WTC11 (cell line): Measurements from ENCODE around the gene P2RX2.

Source experiments
- CTCF ChIP-seq: fragments of 200-600 bp; IDR thresholded peaks from 2 replicates; pipeline ENCODE4 v1.8.0; 2022; ENCODE audit warnings: antibody characterized with exemption
- ESRRA ChIP-seq: sonication (generic); formaldehyde crosslinking; IDR thresholded peaks from 2 replicates; pipeline ENCODE4 v1.8.1; 2022; ENCODE audit warnings: mild to moderate bottlenecking, missing genetic modification reagents, borderline replicate concordance
- STAT6 ChIP-seq: sonication (generic); formaldehyde crosslinking; conservative IDR thresholded peaks from 2 replicates; pipeline ENCODE4 v1.8.1; 2023; ENCODE audit warnings: mild to moderate bottlenecking, low read depth, missing genetic modification reagents, moderate library complexity

- TF ChIP-seq ESRRA (no peak), CTCF (no peak), STAT6 (CRISPR knock-in tag) (no peak)
Observed at GRCh38 chr12:132571598-132571997, 47.0 kb upstream of the P2RX2 start.
